Thoracic aorta (tissue), 2 donors: ENCODE measurements around the gene CDO1. TPM values are rescaled to one million over a fixed set of nuclear protein-coding genes. Genes with fewer than 3 reads are reported as not detected.

Experiments
- ATAC-seq: fragments of 150-250 bp; one replicate; pipeline ENCODE4 v1.8.0; 2017; ENCODE audit warnings: low read depth; ENCODE audit not compliant: insufficient number of reproducible peaks, low FRiP score
- DNase-seq: peaks from one replicate; pipeline ENCODE4 v3.0.0-alpha.2; 2020; ENCODE audit warnings: low spot score
- H3K27ac ChIP-seq, 2 donors: fragments of 200-600 bp; sonication (generic); 1 replicate in 1 of 2; 2 replicates in 1 of 2; pipeline ENCODE4 v1.5.1; 2016; ENCODE audit warnings: mild to moderate bottlenecking in 2 of 2, moderate library complexity in 2 of 2
- H3K27me3 ChIP-seq: fragments of 200-600 bp; sonication (generic); replicated peaks from 2 replicates; pipeline ENCODE4 v1.6.0; 2016; ENCODE audit warnings: mild to moderate bottlenecking; ENCODE audit not compliant: insufficient read depth
- H3K36me3 ChIP-seq: fragments of 200-600 bp; sonication (generic); one replicate; pipeline ENCODE4 v1.5.1; 2016
- H3K4me1 ChIP-seq, 2 donors: fragments of 200-600 bp; sonication (generic); 1 replicate in 1 of 2; 2 replicates in 1 of 2; pipeline versions ENCODE4 v1.5.1 to v1.6.0; 2016; ENCODE audit warnings: low read depth in 2 of 2, mild to moderate bottlenecking in 1 of 2; ENCODE audit not compliant: control insufficient read depth in 1 of 2
- H3K4me3 ChIP-seq: fragments of 200-600 bp; sonication (generic); 2 replicates; pipeline ENCODE4 v1.5.1; 2016; ENCODE audit warnings: mild to moderate bottlenecking
- H3K9me3 ChIP-seq: fragments of 200-600 bp; sonication (generic); 2 replicates; pipeline ENCODE4 v1.5.1; 2016
- total RNA-seq, 2 donors: library from RNA; depleted of rRNA; stranded (reverse); fragments of >200 nt; gene quantifications; one replicate each; pipeline versions ENCODE4 v1.1.0 to v1.2.3, GENCODE V29; 2016
- TF ChIP-seq, protein P1 (sequence below): fragments of 200-600 bp; sonication (generic); IDR thresholded peaks from one replicate; pipeline ENCODE4 v1.5.1; 2019; ENCODE audit warnings: antibody characterized with exemption

Gene CDO1
- total RNA-seq, 2 donors from 2014 or later = 70.7 to 132 TPM

DNA sequence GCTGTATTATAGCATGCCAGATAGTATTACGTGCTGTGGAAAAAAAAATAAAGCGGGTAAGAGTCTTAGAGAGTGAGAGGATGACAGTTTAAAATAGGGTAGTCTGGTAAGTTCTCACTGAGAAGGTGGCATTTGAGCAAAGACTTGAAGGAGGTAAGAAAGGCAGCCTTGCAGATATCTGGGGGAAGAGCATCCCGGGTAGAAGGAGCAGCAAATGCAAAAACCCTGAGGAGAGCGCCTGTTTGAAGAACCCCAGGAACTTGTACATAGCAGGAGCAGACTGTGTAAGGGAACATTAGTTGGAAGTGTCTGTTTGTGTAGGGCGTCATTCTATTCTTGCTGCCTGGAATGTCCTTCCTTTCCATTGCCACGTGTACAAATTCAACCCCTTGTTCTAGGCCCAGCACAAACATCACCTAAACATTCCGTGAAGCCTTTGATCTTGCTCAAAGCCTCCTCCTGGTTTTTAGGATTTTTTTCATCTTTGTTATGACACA lies 27.9 kb upstream of the CDO1 start:
- peaks cover 21 to 47% of the 10 kb centered on the region in 2 donors for H3K4me1 ChIP-seq
- TF ChIP-seq, protein P1, sequence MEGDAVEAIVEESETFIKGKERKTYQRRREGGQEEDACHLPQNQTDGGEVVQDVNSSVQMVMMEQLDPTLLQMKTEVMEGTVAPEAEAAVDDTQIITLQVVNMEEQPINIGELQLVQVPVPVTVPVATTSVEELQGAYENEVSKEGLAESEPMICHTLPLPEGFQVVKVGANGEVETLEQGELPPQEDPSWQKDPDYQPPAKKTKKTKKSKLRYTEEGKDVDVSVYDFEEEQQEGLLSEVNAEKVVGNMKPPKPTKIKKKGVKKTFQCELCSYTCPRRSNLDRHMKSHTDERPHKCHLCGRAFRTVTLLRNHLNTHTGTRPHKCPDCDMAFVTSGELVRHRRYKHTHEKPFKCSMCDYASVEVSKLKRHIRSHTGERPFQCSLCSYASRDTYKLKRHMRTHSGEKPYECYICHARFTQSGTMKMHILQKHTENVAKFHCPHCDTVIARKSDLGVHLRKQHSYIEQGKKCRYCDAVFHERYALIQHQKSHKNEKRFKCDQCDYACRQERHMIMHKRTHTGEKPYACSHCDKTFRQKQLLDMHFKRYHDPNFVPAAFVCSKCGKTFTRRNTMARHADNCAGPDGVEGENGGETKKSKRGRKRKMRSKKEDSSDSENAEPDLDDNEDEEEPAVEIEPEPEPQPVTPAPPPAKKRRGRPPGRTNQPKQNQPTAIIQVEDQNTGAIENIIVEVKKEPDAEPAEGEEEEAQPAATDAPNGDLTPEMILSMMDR = no peak
- H3K36me3 ChIP-seq = no peaks in the 10 kb centered on the region
- peak overlapping the region; percentile 47 to 51 for H3K27ac ChIP-seq
- ATAC-seq (no peak), DNase-seq (no peak)
- H3K27me3 ChIP-seq = no peaks in the 10 kb centered on the region
- no peaks in the 10 kb centered on the region for H3K9me3 ChIP-seq
- peak overlapping the region; percentile 92 for H3K4me3 ChIP-seq

DNA sequence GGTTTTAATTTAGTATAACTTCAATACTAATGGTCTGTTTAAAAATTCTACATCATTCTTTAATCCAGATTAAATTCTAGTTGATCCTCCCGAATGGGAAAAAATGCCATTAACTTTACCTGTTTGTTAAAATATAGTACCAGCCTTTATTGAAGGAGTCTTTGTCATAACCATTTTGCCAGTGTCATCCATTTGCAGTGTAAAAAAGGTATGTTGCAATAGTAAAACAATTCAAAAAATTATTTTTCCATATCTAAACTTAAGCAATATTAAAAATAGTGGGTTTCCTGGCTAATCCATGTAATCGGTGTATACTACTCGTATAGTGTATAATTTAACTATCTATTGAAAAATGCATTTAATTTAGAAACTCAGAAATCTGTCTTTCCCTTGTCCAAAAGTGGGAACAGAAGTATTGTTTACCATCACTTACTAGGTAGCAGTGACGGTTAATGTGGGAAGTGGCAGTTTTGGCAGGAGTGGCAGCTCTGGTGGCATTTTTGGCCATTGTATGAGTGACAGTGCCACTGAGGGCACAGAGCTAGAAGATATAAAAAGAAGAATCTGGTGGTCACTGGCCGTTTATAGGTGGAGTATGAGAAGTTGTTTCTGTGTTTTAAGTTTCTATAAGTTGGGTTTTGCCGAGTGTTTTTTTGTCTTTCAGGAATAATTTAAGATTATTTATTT lies 27.1 kb upstream of the CDO1 start:
- H3K4me3 ChIP-seq = peak overlapping the region; percentile 92
- TF ChIP-seq, protein P1 = no peak
- no peaks in the 10 kb centered on the region for H3K9me3 ChIP-seq
- no peaks in the 10 kb centered on the region for H3K36me3 ChIP-seq
- ATAC-seq (no peak), DNase-seq (no peak)
- H3K27ac ChIP-seq = peak overlapping the region; percentile 50 to 93
- H3K27me3 ChIP-seq = no peaks in the 10 kb centered on the region
- peaks cover 26 to 48% of the 10 kb centered on the region in 2 donors for H3K4me1 ChIP-seq

DNA sequence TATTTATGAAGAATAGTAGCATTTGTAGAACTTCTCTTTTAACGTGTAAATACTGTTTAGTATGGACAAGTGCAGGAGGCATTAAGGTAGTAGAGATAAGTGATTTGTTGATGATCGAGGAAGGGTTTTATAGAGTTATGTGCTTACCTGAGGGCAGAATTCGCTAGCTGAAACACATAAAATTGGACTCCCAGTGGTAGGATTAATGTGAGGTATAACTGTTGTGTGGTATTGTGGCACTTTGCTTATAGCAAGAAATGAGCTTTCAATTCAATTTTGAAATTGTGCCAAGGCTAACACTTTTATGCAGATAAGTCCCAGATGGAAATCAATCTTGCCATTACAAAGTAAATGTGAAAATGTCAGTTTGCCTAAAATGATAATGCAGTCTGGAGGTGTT lies 26.5 kb upstream of the CDO1 start:
- peak overlapping the region; percentile 92 to 93 for H3K27ac ChIP-seq
- peaks cover 33 to 54% of the 10 kb centered on the region in 2 donors for H3K4me1 ChIP-seq
- TF ChIP-seq, protein P1 = no peak
- peak overlapping the region; percentile 92 for H3K4me3 ChIP-seq
- H3K27me3 ChIP-seq = no peaks in the 10 kb centered on the region
- ATAC-seq (no peak), DNase-seq (no peak)
- no peaks in the 10 kb centered on the region for H3K36me3 ChIP-seq
- H3K9me3 ChIP-seq = no peaks in the 10 kb centered on the region

DNA sequence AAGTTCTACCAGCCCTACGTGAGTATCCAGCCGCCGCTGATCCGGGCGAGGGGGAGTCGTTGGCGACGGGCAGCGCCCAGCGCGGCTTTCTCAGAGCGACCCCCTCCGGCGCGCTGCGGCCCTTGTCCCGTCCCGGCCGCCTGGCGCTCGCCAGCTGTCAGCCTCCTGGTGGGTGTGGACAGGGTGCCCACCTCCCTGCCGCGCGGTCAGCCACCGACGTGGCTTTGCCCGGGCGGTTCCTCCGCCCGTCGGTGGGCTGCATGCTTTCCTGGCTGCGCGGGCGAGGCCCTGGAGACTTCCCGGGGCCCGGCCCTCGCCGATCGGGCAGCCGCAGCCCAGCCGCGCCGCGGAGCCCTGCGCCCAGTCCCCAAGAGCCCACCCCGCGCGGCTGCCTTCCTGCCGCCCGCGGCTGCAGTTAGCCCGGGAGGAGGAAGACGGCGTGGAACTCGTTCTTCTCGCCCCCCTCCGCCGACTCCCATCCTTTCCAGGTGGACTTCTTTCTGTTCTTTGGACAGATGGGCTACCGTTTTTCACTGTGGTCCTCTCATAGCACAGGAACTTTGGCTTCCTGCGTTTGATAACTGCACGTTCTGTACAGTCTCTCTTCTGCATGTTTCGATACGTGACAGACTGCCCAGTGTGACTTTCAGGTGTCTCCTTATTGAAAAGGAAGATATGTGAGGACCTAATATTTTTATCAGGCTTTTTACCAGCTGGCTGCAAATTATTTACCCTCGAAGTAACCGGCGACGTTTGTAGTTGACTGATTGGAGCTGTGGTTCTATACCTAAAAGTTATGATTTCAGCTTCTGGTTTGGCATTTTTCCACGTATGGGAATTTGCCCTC lies 25.9 kb upstream of the CDO1 start:
- peaks cover 34 to 58% of the 10 kb centered on the region in 2 donors for H3K4me1 ChIP-seq
- H3K27me3 ChIP-seq = no peaks in the 10 kb centered on the region
- peak; percentile 46 for ATAC-seq
- DNase-seq = no peak
- peaks cover 2% of the 10 kb centered on the region for H3K36me3 ChIP-seq
- peak overlapping the region; percentile 92 for H3K4me3 ChIP-seq
- H3K9me3 ChIP-seq = no peaks in the 10 kb centered on the region
- peak overlapping the region; percentile 92 to 93 for H3K27ac ChIP-seq
- TF ChIP-seq, protein P1 = peak; percentile 28
